Hepatocyte (in vitro differentiated cells): ENCODE data around the gene C1R.

Experiments
- CTCF ChIP-seq: fragments of 200-600 bp; sonication (generic); IDR thresholded peaks from 2 replicates; pipeline ENCODE4 v1.5.1; 2016; ENCODE audit warnings: antibody characterized with exemption, mild to moderate bottlenecking; ENCODE audit not compliant: poor library complexity
- EZH2 ChIP-seq: fragments of 200-600 bp; sonication (generic); IDR thresholded peaks from 2 replicates; pipeline ENCODE4 v1.6.1; 2016; ENCODE audit warnings: antibody characterized with exemption, mild to moderate bottlenecking, borderline replicate concordance

GRCh38 chr12:7117670-7118069 lies 25.4 kb upstream of the C1R start:
- no peak for TF ChIP-seq CTCF
- TF ChIP-seq EZH2: no peak
